ENCODE data around the gene GPR21. TPM values are rescaled to one million over a fixed set of nuclear protein-coding genes. Genes with fewer than 3 reads are reported as not detected.

The GPR21 gene
- total RNA-seq, 1 experiment from 2014 or later = 1.1 TPM

GRCh38 chr9:123046406-123047195 is 13.1 kb downstream of the GPR21 start:
- Histone ChIP-seq H3K4me3 (replicated peaks in 1 of 2; ENCODE audit: low read depth in 1 of 2, low read length in 2 of 2) (no peak overlapping the region), H3K27me3 (ENCODE audit: insufficient read depth, low read length) (no peaks in the 10 kb centered on the region), H2AFZ (ENCODE audit: low read depth, low read length, poor library complexity, severe bottlenecking) (no peak overlapping the region), H3K36me3 (ENCODE audit: control insufficient read depth in 1 of 2, insufficient read depth in 2 of 2, low read length in 2 of 2) (no peaks in the 10 kb centered on the region), H3K9me2 (ENCODE audit: insufficient read depth) (no peaks in the 10 kb centered on the region), H3K79me2 (ENCODE audit: insufficient read depth, low read length) (no peaks in the 10 kb centered on the region), H3K9me3 (ENCODE audit: control insufficient read depth in 1 of 2, insufficient read depth in 1 of 2, low read depth in 1 of 2, low read length in 2 of 2) (no peaks in the 10 kb centered on the region), H3K4me2 (ENCODE audit: low read length) (no peak overlapping the region), H3K4me1 (ENCODE audit: control insufficient read depth in 1 of 2, insufficient read depth in 2 of 2, low read length in 2 of 2) (no peaks in the 10 kb centered on the region), H3K27ac (ENCODE audit: low read depth, low read length) (no peak overlapping the region), H4K20me1 (ENCODE audit: insufficient read depth) (no peaks in the 10 kb centered on the region), H3K9ac (ENCODE audit: low read length) (no peak overlapping the region)
- no TSS peak for BruUV-seq (replicated peaks)
- ATAC-seq (no peak), DNase-seq (ENCODE audit: low read depth, low spot score) (no peak)
- RAD21 ChIA-PET (ENCODE audit: low non-redundant PET in 1 of 2, low total read pairs in 2 of 2, uncharacterized antibody in 2 of 2, unreplicated experiment in 2 of 2) = no interaction called here
- POLR2A ChIA-PET = no interaction called here
- intact Hi-C loops (cut with micrococcal nuclease) = no loop called here
- CTCF ChIA-PET = no interaction called here
- TF ChIP-seq MAX (IDR thresholded peaks at IDR 0.05) = no peak
- TF ChIP-seq CBX3 (IDR thresholded peaks at IDR 0.05; ENCODE audit: low read depth) = no peak
- TF ChIP-seq EGR1 (IDR thresholded peaks at IDR 0.05; ENCODE audit: low read depth) = no peak
- TF ChIP-seq ZFX (IDR thresholded peaks at IDR 0.05) = no peak
- no peak for TF ChIP-seq POLR2AphosphoS5 (IDR thresholded peaks at IDR 0.05; ENCODE audit: low read depth, low read length)
- TF ChIP-seq EZH2phosphoT487 (IDR thresholded peaks at IDR 0.05; ENCODE audit: borderline replicate concordance) = no peak
- no peak for TF ChIP-seq SP1 (IDR thresholded peaks at IDR 0.05; ENCODE audit: low read depth)
- no peak for TF ChIP-seq EZH2 (IDR thresholded peaks at IDR 0.05)
- no peak for TF ChIP-seq FOSL1 (IDR thresholded peaks at IDR 0.05; ENCODE audit: low read depth)
- TF ChIP-seq RAD21 (IDR thresholded peaks at IDR 0.05; ENCODE audit: low read depth) = no peak
- no peak for TF ChIP-seq CEBPB (IDR thresholded peaks at IDR 0.05; ENCODE audit: low read depth)
- TF ChIP-seq ZBTB33 (IDR thresholded peaks at IDR 0.05; ENCODE audit: extremely low read depth, insufficient replicate concordance, low read length) = no peak
- TF ChIP-seq JUND (IDR thresholded peaks at IDR 0.05) = no peak
- TF ChIP-seq YY1 (IDR thresholded peaks at IDR 0.05; ENCODE audit: extremely low read depth, insufficient replicate concordance, low read depth, low read length) = no peak
- TF ChIP-seq, protein P1, sequence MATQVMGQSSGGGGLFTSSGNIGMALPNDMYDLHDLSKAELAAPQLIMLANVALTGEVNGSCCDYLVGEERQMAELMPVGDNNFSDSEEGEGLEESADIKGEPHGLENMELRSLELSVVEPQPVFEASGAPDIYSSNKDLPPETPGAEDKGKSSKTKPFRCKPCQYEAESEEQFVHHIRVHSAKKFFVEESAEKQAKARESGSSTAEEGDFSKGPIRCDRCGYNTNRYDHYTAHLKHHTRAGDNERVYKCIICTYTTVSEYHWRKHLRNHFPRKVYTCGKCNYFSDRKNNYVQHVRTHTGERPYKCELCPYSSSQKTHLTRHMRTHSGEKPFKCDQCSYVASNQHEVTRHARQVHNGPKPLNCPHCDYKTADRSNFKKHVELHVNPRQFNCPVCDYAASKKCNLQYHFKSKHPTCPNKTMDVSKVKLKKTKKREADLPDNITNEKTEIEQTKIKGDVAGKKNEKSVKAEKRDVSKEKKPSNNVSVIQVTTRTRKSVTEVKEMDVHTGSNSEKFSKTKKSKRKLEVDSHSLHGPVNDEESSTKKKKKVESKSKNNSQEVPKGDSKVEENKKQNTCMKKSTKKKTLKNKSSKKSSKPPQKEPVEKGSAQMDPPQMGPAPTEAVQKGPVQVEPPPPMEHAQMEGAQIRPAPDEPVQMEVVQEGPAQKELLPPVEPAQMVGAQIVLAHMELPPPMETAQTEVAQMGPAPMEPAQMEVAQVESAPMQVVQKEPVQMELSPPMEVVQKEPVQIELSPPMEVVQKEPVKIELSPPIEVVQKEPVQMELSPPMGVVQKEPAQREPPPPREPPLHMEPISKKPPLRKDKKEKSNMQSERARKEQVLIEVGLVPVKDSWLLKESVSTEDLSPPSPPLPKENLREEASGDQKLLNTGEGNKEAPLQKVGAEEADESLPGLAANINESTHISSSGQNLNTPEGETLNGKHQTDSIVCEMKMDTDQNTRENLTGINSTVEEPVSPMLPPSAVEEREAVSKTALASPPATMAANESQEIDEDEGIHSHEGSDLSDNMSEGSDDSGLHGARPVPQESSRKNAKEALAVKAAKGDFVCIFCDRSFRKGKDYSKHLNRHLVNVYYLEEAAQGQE (IDR thresholded peaks at IDR 0.05; ENCODE audit: low read depth) = no peak
- no peak for TF ChIP-seq ZNF274 (IDR thresholded peaks at IDR 0.05; ENCODE audit: low read depth, low read length)
- no peak for TF ChIP-seq POLR2A (IDR thresholded peaks at IDR 0.05; ENCODE audit: borderline replicate concordance, extremely low read depth, insufficient read depth, insufficient read length)
- no peak for TF ChIP-seq ATF3 (IDR thresholded peaks at IDR 0.05)
- no peak for TF ChIP-seq TCF7L2 (IDR thresholded peaks at IDR 0.05; ENCODE audit: borderline replicate concordance, extremely low read depth, insufficient read depth, insufficient read length)

Data from HCT116 (cell line).